BLaER1 treated with 17β-estradiol and CSF1 and Interleukin-3, amounts not matched to agents 10 nM and 100 nM (cell line): ENCODE results near the gene CLDN16.

ENCODE experiments used
- H3K27ac ChIP-seq, 11 experiments: shearing (Covaris generic); formaldehyde crosslinking; 2 replicates each; pipeline ENCODE4 v1.8.1; 2022
- H3K27me3 ChIP-seq, 11 experiments: shearing (Covaris generic); formaldehyde crosslinking; 2 replicates each; pipeline ENCODE4 v1.8.1; 2022
- H3K36me3 ChIP-seq, 11 experiments: shearing (Covaris generic); formaldehyde crosslinking; 2 replicates each; pipeline ENCODE4 v1.8.1; 2022
- H3K4me1 ChIP-seq, 10 experiments: shearing (Covaris generic); formaldehyde crosslinking; 2 replicates each; pipeline ENCODE4 v1.8.1; 2022
- H3K4me2 ChIP-seq, 11 experiments: shearing (Covaris generic); formaldehyde crosslinking; 2 replicates each; pipeline ENCODE4 v1.8.1; 2022
- H3K4me3 ChIP-seq, 10 experiments: shearing (Covaris generic); formaldehyde crosslinking; 2 replicates each; pipeline ENCODE4 v1.8.1; 2022
- H3K9ac ChIP-seq, 11 experiments: shearing (Covaris generic); formaldehyde crosslinking; 2 replicates each; pipeline ENCODE4 v1.8.1; 2022
- H3K9me3 ChIP-seq, 11 experiments: shearing (Covaris generic); formaldehyde crosslinking; replicated peaks in 1 of 11; 2 replicates each; pipeline ENCODE4 v1.8.1; 2022
- H4K20me1 ChIP-seq, 11 experiments: shearing (Covaris generic); formaldehyde crosslinking; 2 replicates each; pipeline ENCODE4 v1.8.1; 2022
- Cebpa-rat ChIP-seq, 11 experiments: shearing (Covaris generic); IDR thresholded peaks; 2 replicates each; pipeline ENCODE4 v1.8.1; 2022

CLDN16 gene

DNA sequence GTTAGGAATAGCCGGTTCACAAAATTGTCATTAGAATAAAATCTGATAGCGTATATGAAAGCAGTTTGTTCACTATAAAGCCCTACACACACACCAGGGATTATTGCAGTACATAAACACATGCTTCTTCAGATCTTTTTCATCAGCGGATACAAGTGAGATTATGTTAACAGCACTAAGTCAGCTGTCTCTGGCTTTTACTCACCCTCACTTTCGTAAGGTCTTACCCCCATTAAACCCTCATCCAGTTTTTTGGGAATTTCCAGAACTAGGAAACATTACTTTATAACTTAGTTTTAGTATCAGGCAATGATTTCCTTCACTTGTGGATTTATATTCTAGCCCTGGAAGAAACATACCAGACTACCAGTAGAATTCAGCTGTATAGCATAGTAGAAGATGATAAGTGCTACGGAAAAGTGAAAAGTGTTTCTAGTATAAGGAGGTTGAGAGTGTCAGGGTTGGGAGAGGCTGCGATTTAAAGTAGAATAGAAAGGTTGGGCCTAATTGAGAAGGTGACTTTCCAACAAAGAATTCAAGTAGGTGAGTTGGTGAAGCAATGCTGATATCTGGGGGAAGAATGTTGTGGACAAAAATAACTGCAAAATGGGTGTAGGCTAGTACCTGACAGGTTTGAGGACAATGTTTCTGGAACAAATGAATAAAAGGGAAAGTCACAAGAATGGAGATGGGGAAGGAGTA lies 39.0 kb downstream of the CLDN16 start:
- no peaks in the 10 kb centered on the region for H3K4me1 ChIP-seq
- H3K4me3 ChIP-seq, result no peak overlapping the region
- TF ChIP-seq Cebpa-rat (IDR thresholded peaks at IDR 0.05), result no peak
- no peaks in the 10 kb centered on the region for H3K27me3 ChIP-seq
- H4K20me1 ChIP-seq, result no peaks in the 10 kb centered on the region
- H3K27ac ChIP-seq, result no peak overlapping the region
- H3K4me2 ChIP-seq, result no peak overlapping the region
- H3K9ac ChIP-seq, result no peak overlapping the region
- H3K9me3 ChIP-seq, result no peaks in the 10 kb centered on the region
- no peaks in the 10 kb centered on the region for H3K36me3 ChIP-seq

DNA sequence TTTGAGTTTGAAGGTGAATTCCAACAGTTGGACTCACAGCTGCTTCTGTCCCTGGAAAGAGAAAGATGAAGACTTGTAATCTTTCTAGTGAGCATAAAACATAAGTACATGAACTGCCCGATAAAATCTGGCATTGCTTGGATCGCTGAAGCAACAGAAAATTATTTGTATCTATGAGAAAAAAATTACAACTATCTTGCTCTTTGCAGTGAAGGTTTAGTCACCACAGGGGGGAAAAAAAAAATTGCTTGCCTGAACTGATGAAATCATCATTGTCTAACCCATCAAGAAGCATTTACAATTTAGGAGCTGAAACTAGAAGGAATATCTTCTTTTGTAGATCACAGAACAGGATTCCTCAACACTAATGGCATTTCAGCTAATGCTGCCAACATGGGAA lies 41.7 kb downstream of the CLDN16 start:
- Histone ChIP-seq H3K4me2 (no peak overlapping the region), H3K27me3 (no peaks in the 10 kb centered on the region), H3K9me3 (peaks cover 0 to 13% (median 8%) of the 10 kb centered on the region in 11 experiments; a peak in 12 of 22 replicates), H3K4me3 (no peak overlapping the region), H3K4me1 (peaks cover 0 to 11% (median 0%) of the 10 kb centered on the region in 10 experiments; a peak in 2 of 20 replicates), H3K27ac (no peak overlapping the region), H3K36me3 (no peaks in the 10 kb centered on the region), H3K9ac (no peak overlapping the region), H4K20me1 (no peaks in the 10 kb centered on the region)
- TF ChIP-seq Cebpa-rat (IDR thresholded peaks at IDR 0.05), result no peak

DNA sequence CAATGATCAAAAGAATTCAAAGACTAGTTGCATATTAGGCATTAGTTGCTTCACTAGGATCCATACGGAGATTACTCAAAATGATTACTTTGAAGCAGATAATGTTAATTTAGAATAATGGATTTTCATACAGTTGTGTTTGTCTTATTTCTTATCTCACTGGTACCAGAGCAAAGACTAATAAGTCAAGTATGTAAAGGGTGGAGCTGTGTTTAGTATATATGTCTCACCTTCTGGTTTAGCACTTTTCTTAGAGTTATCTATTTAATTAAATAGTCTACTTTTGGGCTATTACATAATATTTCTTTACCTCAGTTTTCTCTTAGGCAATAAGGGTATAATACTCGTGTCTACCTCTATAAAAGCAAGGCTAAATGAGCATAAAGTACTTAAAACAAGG lies 42.9 kb downstream of the CLDN16 start:
- peaks cover 0 to 19% (median 0%) of the 10 kb centered on the region in 10 experiments; a peak in 5 of 20 replicates for H3K4me1 ChIP-seq
- H3K27ac ChIP-seq, result no peak overlapping the region
- no peaks in the 10 kb centered on the region for H3K36me3 ChIP-seq
- H3K4me3 ChIP-seq, result no peak overlapping the region
- peaks cover 0 to 15% (median 8%) of the 10 kb centered on the region in 11 experiments; a peak in 12 of 22 replicates for H3K9me3 ChIP-seq
- TF ChIP-seq Cebpa-rat (IDR thresholded peaks at IDR 0.05), result no peak
- no peaks in the 10 kb centered on the region for H3K27me3 ChIP-seq
- H4K20me1 ChIP-seq, result no peaks in the 10 kb centered on the region
- H3K4me2 ChIP-seq, result no peak overlapping the region
- H3K9ac ChIP-seq, result no peak overlapping the region

DNA sequence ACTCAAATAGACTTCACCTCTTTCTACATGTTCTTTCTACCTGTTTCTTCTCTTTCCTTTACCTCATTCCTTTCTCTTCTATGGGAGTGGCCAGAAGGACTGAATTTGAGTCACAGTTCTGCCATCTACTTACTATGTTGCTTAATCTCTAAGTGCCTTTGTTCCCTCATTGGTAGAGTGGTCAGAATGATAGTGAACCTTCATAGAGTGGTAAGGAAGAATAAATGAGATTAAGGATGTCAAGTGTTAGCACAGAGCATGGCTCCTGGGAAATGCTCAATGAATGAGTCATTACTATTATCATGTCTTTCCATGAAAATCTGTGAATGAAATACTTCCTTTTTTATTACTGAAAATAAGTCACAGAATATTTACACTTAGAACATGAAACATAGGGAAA lies 44.3 kb downstream of the CLDN16 start:
- Histone ChIP-seq H3K27ac (no peak overlapping the region), H3K27me3 (no peaks in the 10 kb centered on the region), H3K4me1 (peaks cover 0 to 24% (median 0%) of the 10 kb centered on the region in 10 experiments; a peak in 8 of 20 replicates), H3K9me3 (peaks cover 0 to 15% (median 8%) of the 10 kb centered on the region in 11 experiments; a peak in 12 of 22 replicates), H3K4me2 (no peak overlapping the region), H3K4me3 (no peak overlapping the region), H3K9ac (no peak overlapping the region), H3K36me3 (no peaks in the 10 kb centered on the region), H4K20me1 (no peaks in the 10 kb centered on the region)
- TF ChIP-seq Cebpa-rat (IDR thresholded peaks at IDR 0.05), result no peak

DNA sequence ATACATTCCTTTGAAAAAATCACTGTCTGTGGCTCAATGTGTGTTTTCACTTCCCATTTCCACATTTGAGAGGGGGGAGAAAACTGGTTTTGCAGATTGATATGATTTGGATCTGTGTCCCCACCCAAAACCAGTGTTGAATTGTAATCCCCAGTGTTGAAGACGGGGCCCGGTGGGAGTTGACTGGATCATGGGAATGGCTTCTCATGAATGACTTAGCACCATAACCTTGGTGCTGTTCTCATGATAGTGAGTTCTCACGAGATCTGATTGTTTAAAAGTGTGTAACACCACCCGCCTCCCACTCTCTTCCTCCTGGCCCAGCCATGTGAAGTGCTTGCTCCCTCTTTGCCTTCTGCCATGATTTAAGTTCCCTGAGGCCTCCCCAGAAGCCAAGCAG lies 45.7 kb downstream of the CLDN16 start:
- Histone ChIP-seq H3K27ac (no peak overlapping the region), H3K27me3 (no peaks in the 10 kb centered on the region), H3K4me1 (peaks cover 0 to 24% (median 0%) of the 10 kb centered on the region in 10 experiments; a peak in 8 of 20 replicates), H4K20me1 (no peaks in the 10 kb centered on the region), H3K9ac (no peak overlapping the region), H3K4me2 (no peak overlapping the region), H3K4me3 (no peak overlapping the region), H3K9me3 (peaks cover 0 to 15% (median 8%) of the 10 kb centered on the region in 11 experiments; a peak in 12 of 22 replicates), H3K36me3 (no peaks in the 10 kb centered on the region)
- no peak for TF ChIP-seq Cebpa-rat (IDR thresholded peaks at IDR 0.05)

DNA sequence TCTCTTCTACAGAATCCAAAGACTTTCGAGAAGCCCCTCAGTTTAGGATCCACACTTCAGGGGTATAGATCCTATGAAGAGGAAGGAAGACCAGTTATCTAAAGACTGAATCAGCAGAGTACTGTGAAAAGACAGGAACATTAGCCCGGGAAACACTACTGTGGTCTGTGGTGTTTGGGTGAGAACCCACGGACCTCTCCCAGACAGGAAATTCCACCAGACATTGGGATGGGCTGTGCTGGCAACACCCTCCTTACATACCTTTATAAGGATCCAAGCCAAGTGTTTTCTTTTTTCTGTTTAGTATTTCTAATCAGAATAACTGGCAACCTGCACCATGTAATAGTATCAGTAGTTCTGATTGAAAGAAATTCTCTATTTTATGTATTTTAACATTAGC lies 47.7 kb downstream of the CLDN16 start:
- Histone ChIP-seq H3K27me3 (no peaks in the 10 kb centered on the region), H4K20me1 (no peaks in the 10 kb centered on the region), H3K9me3 (peaks cover 0 to 16% (median 10%) of the 10 kb centered on the region in 11 experiments; a peak in 12 of 22 replicates), H3K9ac (no peak overlapping the region), H3K36me3 (no peaks in the 10 kb centered on the region), H3K27ac (no peak overlapping the region), H3K4me1 (peaks cover 0 to 24% (median 0%) of the 10 kb centered on the region in 10 experiments; a peak in 8 of 20 replicates), H3K4me3 (no peak overlapping the region), H3K4me2 (peak overlapping the region in 3 of 11 experiments; percentile 20 to 32 (median 31); a peak in 3 of 22 replicates)
- TF ChIP-seq Cebpa-rat (IDR thresholded peaks at IDR 0.05), result no peak

DNA sequence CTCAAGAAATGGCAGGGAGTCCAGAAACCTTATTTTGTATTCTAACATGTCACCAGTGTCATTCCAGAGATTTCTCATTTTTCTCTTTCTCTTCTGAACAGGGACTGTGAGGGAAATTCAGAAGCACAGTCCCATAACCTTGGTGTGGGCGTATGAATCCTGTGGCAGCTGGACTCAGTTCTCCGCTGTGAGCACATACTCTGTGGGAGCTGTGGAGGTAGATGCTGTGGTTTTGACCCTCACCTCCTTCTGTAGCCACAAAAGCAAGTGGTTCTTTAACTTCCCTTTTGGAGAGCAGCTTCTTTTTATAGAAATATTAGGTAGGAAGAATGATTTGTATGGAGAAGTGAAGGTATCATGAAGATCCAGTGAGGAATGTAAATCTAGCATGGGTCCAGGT lies 48.4 kb downstream of the CLDN16 start:
- no peaks in the 10 kb centered on the region for H3K36me3 ChIP-seq
- H3K4me2 ChIP-seq, result peak overlapping the region in 2 of 11 experiments; percentile 9 to 21; a peak in 1 of 22 replicates
- no peak overlapping the region for H3K27ac ChIP-seq
- H3K27me3 ChIP-seq, result no peaks in the 10 kb centered on the region
- H3K9me3 ChIP-seq, result peaks cover 0 to 16% (median 10%) of the 10 kb centered on the region in 11 experiments; a peak in 12 of 22 replicates
- no peak overlapping the region for H3K9ac ChIP-seq
- no peak for TF ChIP-seq Cebpa-rat (IDR thresholded peaks at IDR 0.05)
- H3K4me3 ChIP-seq, result no peak overlapping the region
- no peaks in the 10 kb centered on the region for H4K20me1 ChIP-seq
- H3K4me1 ChIP-seq, result peaks cover 0 to 24% (median 0%) of the 10 kb centered on the region in 10 experiments; a peak in 8 of 20 replicates

DNA sequence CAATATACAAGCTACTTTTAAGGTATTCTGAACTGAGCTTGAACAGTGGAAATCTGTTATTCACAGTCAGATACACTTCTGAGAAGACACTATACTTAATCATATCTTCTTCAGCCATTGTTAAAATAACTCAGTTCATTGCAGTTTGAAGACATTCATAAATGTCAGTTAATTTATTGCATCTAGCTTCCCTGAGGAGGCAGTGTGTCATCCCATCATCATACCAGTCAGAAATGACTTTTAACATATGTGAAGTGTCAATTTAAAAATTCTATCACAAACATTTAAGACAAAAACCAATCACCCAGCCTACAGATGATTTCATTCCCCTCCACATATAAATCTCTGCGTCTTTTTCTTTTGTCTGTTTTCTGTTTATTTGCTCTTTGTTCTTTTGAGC lies 54.3 kb downstream of the CLDN16 start:
- Histone ChIP-seq H3K36me3 (no peaks in the 10 kb centered on the region), H4K20me1 (no peaks in the 10 kb centered on the region), H3K4me1 (peaks cover 0 to 10% (median 8%) of the 10 kb centered on the region in 10 experiments; a peak in 6 of 20 replicates), H3K4me3 (no peak overlapping the region), H3K9ac (no peak overlapping the region), H3K9me3 (0 out of 22 replicates have a peak, but pooled peaks cover 0 to 7% (median 0%) of the 10 kb centered on the region in 11 experiments), H3K4me2 (no peak overlapping the region), H3K27me3 (no peaks in the 10 kb centered on the region), H3K27ac (no peak overlapping the region)
- no peak for TF ChIP-seq Cebpa-rat (IDR thresholded peaks at IDR 0.05)

- no peaks in the 10 kb centered on the region for H3K27me3 ChIP-seq
- no peak overlapping the region for H3K4me2 ChIP-seq
- no peak overlapping the region for H3K27ac ChIP-seq
- 0 out of 22 replicates have a peak, but pooled peaks cover 0 to 7% (median 0%) of the 10 kb centered on the region in 11 experiments for H3K9me3 ChIP-seq
- H3K9ac ChIP-seq, result no peak overlapping the region
- no peak for TF ChIP-seq Cebpa-rat (IDR thresholded peaks at IDR 0.05)
- no peaks in the 10 kb centered on the region for H3K36me3 ChIP-seq
- peaks cover 0 to 10% (median 8%) of the 10 kb centered on the region in 10 experiments; a peak in 6 of 20 replicates for H3K4me1 ChIP-seq
- H3K4me3 ChIP-seq, result no peak overlapping the region
- H4K20me1 ChIP-seq, result no peaks in the 10 kb centered on the region
Observed at GRCh38 chr3:190443257-190443656, 55.3 kb downstream of the CLDN16 start.
